OCI-LY1 (cell line): ENCODE measurements around the gene OSBPL1A.

Experiments used
- CTCF ChIP-seq: fragments of 200-600 bp; sonication (generic), shearing (Covaris generic); IDR thresholded peaks from 2 replicates; pipeline ENCODE4 v1.5.1; 2017; ENCODE audit warnings: mild to moderate bottlenecking, antibody characterized with exemption, low read length, moderate library complexity, mixed read lengths
- EZH2 ChIP-seq: fragments of 200-600 bp; sonication (generic), shearing (Covaris generic); IDR thresholded peaks from 2 replicates; pipeline ENCODE4 v1.8.0; 2017; ENCODE audit warnings: borderline replicate concordance, mixed run types, mild to moderate bottlenecking, antibody characterized with exemption, low read length, moderate library complexity, mixed read lengths

GRCh38 chr18:24220318-24220688 is 177.3 kb downstream of the OSBPL1A start:
- TF ChIP-seq CTCF (no peak), EZH2 (no peak)
